ENCODE results near the gene PODN. TPM values are rescaled to one million over a fixed set of nuclear protein-coding genes. Genes with fewer than 3 reads are reported as not detected.

PODN gene
- total RNA-seq, 1 experiment from 2014 or later = not detected

GRCh38 chr1:53074313-53075154 is 12.5 kb downstream of the PODN start:
- no peak for DNase-seq (ENCODE audit: low spot score)

- no peak for DNase-seq (ENCODE audit: low spot score)
Measured at GRCh38 chr1:53075206-53075605, 13.2 kb downstream of the PODN start.

GRCh38 chr1:53075761-53076163 is 13.7 kb downstream of the PODN start:
- DNase-seq (ENCODE audit: low spot score) = no peak

- DNase-seq (ENCODE audit: low spot score) = no peak
Measured at GRCh38 chr1:53076165-53076564, 14.2 kb downstream of the PODN start.

GRCh38 chr1:53076721-53077598 is 14.9 kb downstream of the PODN start:
- no peak for DNase-seq (ENCODE audit: low spot score)

- no peak for DNase-seq (ENCODE audit: low spot score)
Measured at GRCh38 chr1:53077599-53077965, 15.6 kb downstream of the PODN start.

GRCh38 chr1:53078333-53079101 is 16.5 kb downstream of the PODN start:
- DNase-seq (ENCODE audit: low spot score) = no peak

- no peak for DNase-seq (ENCODE audit: low spot score)
Measured at GRCh38 chr1:53079251-53079650, 17.2 kb downstream of the PODN start.

GRCh38 chr1:53080041-53080440 is 18.0 kb downstream of the PODN start:
- DNase-seq (ENCODE audit: low spot score) = no peak

GRCh38 chr1:53080769-53081168 is 18.8 kb downstream of the PODN start:
- no peak for DNase-seq (ENCODE audit: low spot score)

GRCh38 chr1:53081384-53082066 is 19.5 kb downstream of the PODN start:
- DNase-seq (ENCODE audit: low spot score) = no peak

- no peak for DNase-seq (ENCODE audit: low spot score)
Measured at GRCh38 chr1:53082826-53083455, 20.9 kb downstream of the PODN start.

- DNase-seq (ENCODE audit: low spot score) = no peak
Measured at GRCh38 chr1:53083636-53084588, 21.9 kb downstream of the PODN start.

- no peak for DNase-seq (ENCODE audit: low spot score)
Measured at GRCh38 chr1:53084589-53084971, 22.6 kb downstream of the PODN start.

- no peak for DNase-seq (ENCODE audit: low spot score)
Measured at GRCh38 chr1:53085405-53085804, 23.4 kb downstream of the PODN start.

GRCh38 chr1:53086491-53087070 is 24.6 kb downstream of the PODN start:
- no peak for DNase-seq (ENCODE audit: low spot score)

- DNase-seq (ENCODE audit: low spot score) = no peak
Measured at GRCh38 chr1:53087332-53088285, 25.6 kb downstream of the PODN start.
